ENCODE results near the gene C5orf47. TPM values are rescaled to one million over a fixed set of nuclear protein-coding genes. Genes with fewer than 3 reads are reported as not detected.
A peak's percentile ranks its signal among the peaks of the same experiment; 100 is the strongest.

C5orf47 gene
- total and polyA plus RNA-seq, 7 donors = not detected

GRCh38 chr5:173963867-173964441 lies 25.0 kb upstream of the C5orf47 start:
- Histone ChIP-seq H3K27me3 (no peaks in the 10 kb centered on the region), H3K4me1 (peaks cover 0 to 10% (median 4%) of the 10 kb centered on the region in 4 donors), H3K36me3 (peaks cover 0 to 5% (median 0%) of the 10 kb centered on the region in 4 donors), H3K9me3 (no peaks in the 10 kb centered on the region), H3K27ac (peak overlapping the region; percentile 41 to 57 (median 50)), H3K4me3 (peak overlapping the region in 3 of 4 donors; percentile 32 to 37 (median 34))
- DNase-seq = no peak
- 23 to 62% methylated on average over 19 of the region's 19 CpGs for WGBS, 2 donors
- intact Hi-C loops (cut with DNase I) = no loop called here
- TF ChIP-seq EP300 (IDR thresholded peaks at IDR 0.05) (no peak), POLR2A (IDR thresholded peaks at IDR 0.05) (no peak), CTCF (IDR thresholded peaks at IDR 0.05) (no peak), POLR2AphosphoS5 (IDR thresholded peaks at IDR 0.05) (no peak)

- peaks cover 0 to 10% (median 4%) of the 10 kb centered on the region in 4 donors for H3K4me1 ChIP-seq
- intact Hi-C loops (cut with DNase I) = no loop called here
- no peak for TF ChIP-seq EP300 (IDR thresholded peaks at IDR 0.05)
- TF ChIP-seq CTCF (IDR thresholded peaks at IDR 0.05) = no peak
- TF ChIP-seq POLR2AphosphoS5 (IDR thresholded peaks at IDR 0.05) = no peak
- no peak for TF ChIP-seq POLR2A (IDR thresholded peaks at IDR 0.05)
- H3K36me3 ChIP-seq = peaks cover 0 to 5% (median 0%) of the 10 kb centered on the region in 4 donors
- H3K27me3 ChIP-seq = no peaks in the 10 kb centered on the region
- no peak for DNase-seq
- no peaks in the 10 kb centered on the region for H3K9me3 ChIP-seq
- 47 to 84% methylated on average over 1 of the region's 1 CpG for WGBS, 2 donors
- H3K27ac ChIP-seq = no peak overlapping the region
- H3K4me3 ChIP-seq = no peak overlapping the region
Measured at GRCh38 chr5:173964506-173964905, 24.5 kb upstream of the C5orf47 start.

DNA sequence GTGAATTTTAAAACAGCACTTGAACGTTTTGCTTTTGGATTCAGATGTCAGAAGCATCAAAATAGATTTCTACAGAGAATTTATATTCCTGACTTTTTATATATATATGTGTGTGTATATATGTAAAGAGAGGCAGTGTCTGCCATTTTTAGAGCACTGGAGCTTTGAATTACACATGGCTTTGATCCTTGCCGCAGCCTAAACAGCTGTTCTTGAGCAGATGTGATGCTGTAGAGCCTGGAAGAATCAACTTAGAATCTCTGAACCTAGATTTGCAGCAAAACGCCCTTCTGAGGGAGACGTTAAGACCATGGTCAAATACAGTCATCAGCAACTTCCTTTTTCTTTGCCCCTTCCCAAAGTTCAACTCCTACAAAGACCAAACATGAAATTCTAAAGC lies 21.7 kb upstream of the C5orf47 start:
- H3K9me3 ChIP-seq = no peaks in the 10 kb centered on the region
- intact Hi-C loops (cut with DNase I) = no loop called here
- no peak overlapping the region for H3K27ac ChIP-seq
- H3K36me3 ChIP-seq = no peaks in the 10 kb centered on the region
- no peak for DNase-seq
- peaks cover 0 to 10% (median 4%) of the 10 kb centered on the region in 4 donors for H3K4me1 ChIP-seq
- TF ChIP-seq CTCF (IDR thresholded peaks at IDR 0.05) = no peak
- no peak for TF ChIP-seq POLR2AphosphoS5 (IDR thresholded peaks at IDR 0.05)
- no peak for TF ChIP-seq POLR2A (IDR thresholded peaks at IDR 0.05)
- TF ChIP-seq EP300 (IDR thresholded peaks at IDR 0.05) = no peak
- 61 to 71% methylated on average over 4 of the region's 4 CpGs for WGBS, 2 donors
- no peak overlapping the region for H3K4me3 ChIP-seq
- H3K27me3 ChIP-seq = no peaks in the 10 kb centered on the region

DNA sequence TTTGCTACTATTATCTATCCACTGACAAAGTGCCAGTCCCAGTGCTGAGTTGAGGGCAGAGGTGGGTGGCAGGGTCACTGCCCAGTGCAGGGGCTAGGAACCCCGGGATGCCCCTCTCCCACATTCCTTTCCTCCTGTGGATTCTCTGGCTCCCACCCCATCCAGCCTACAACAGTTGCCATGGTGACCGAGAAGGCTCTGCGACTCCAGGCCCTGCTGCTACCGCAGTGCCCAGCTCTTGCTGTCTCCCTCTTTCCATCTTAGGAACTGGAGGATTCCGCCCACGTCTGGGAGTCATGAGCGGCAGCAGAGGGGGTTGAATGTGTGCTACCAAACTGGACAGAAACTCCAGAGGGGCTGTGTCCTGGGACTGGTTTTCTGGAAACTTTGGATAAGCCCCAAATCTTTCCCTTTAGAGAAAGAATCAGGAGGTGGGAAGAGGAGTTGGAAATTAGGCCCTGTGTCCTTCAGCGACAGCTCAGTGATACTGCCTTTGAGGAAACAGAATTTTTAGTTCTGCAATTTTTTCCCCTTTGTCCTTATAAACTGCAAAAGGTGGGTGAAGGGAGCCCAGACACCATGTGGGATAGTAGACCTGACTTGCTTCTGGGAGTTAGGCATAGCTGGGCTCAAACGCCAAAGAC lies 20.7 kb upstream of the C5orf47 start:
- no peak overlapping the region for H3K27ac ChIP-seq
- no peak overlapping the region for H3K4me3 ChIP-seq
- H3K9me3 ChIP-seq = no peaks in the 10 kb centered on the region
- DNase-seq = no peak
- TF ChIP-seq POLR2A (IDR thresholded peaks at IDR 0.05) (no peak), POLR2AphosphoS5 (IDR thresholded peaks at IDR 0.05) (no peak), EP300 (IDR thresholded peaks at IDR 0.05) (no peak), CTCF (IDR thresholded peaks at IDR 0.05) (no peak)
- intact Hi-C loops (cut with DNase I) = no loop called here
- 77 to 85% methylated on average over 9 of the region's 9 CpGs for WGBS, 2 donors
- H3K36me3 ChIP-seq = no peaks in the 10 kb centered on the region
- H3K27me3 ChIP-seq = no peaks in the 10 kb centered on the region
- peaks cover 0 to 11% (median 5%) of the 10 kb centered on the region in 4 donors for H3K4me1 ChIP-seq

Data from sigmoid colon (tissue), 7 donors.